ENCODE data around the gene CECR2. TPM values are rescaled to one million over a fixed set of nuclear protein-coding genes. Genes with fewer than 3 reads are reported as not detected.

CECR2 gene
- total RNA-seq, 1 experiment from 2014 or later: not detected

GRCh38 chr22:17579535-17579981 is 210.3 kb downstream of the CECR2 start:
- Histone ChIP-seq H3K27ac (ENCODE audit: low read length) (no peak overlapping the region), H3K9me2 (replicated peaks; ENCODE audit: low read length) (no peaks in the 10 kb centered on the region), H2AFZ (ENCODE audit: low read length) (no peak overlapping the region), H3K36me3 (ENCODE audit: low read depth, low read length) (no peaks in the 10 kb centered on the region), H3K9me3 (ENCODE audit: low read length) (no peaks in the 10 kb centered on the region), H4K20me1 (ENCODE audit: low read length) (no peaks in the 10 kb centered on the region), H3K27me3 (ENCODE audit: low read length) (no peaks in the 10 kb centered on the region), H3K9ac (ENCODE audit: low read length) (no peak overlapping the region), H3K4me3 (ENCODE audit: low read length) (no peak overlapping the region), H3K4me2 (ENCODE audit: low read length) (no peak overlapping the region), H3F3A (ENCODE audit: low read length, unreplicated experiment) (no peaks in the 10 kb centered on the region), H3K4me1 (ENCODE audit: insufficient read depth, low read length) (peaks cover 15% of the 10 kb centered on the region; the same call in 1 of the 2 replicates), H3K79me2 (ENCODE audit: low read length) (no peaks in the 10 kb centered on the region)
- TF ChIP-seq CTCF (conservative IDR thresholded peaks at IDR 0.05; ENCODE audit: low read depth, low read length) (no peak), EZH2 (IDR thresholded peaks at IDR 0.05; ENCODE audit: low read length, unreplicated experiment) (no peak), EZH2phosphoT487 (IDR thresholded peaks at IDR 0.05; ENCODE audit: borderline replicate concordance, low read length) (no peak)
- POLR2A ChIA-PET (ENCODE audit: unreplicated experiment): no interaction called here
- ATAC-seq: no peak
- CTCF ChIA-PET: no interaction called here
- intact Hi-C loops (cut with micrococcal nuclease): no loop called here
- DNase-seq: no peak
- BruUV-seq (replicated peaks): no TSS peak

- no peak overlapping the region for H3K9ac ChIP-seq (ENCODE audit: low read length)
- no peak for DNase-seq
- no TSS peak for BruUV-seq (replicated peaks)
- no peak overlapping the region for H3K27ac ChIP-seq (ENCODE audit: low read length)
- H3K79me2 ChIP-seq (ENCODE audit: low read length): no peaks in the 10 kb centered on the region
- H2AFZ ChIP-seq (ENCODE audit: low read length): no peak overlapping the region
- no peak overlapping the region for H3K4me2 ChIP-seq (ENCODE audit: low read length)
- no peak for ATAC-seq
- POLR2A ChIA-PET (ENCODE audit: unreplicated experiment): no interaction called here
- H3K9me2 ChIP-seq (replicated peaks; ENCODE audit: low read length): no peaks in the 10 kb centered on the region
- no peaks in the 10 kb centered on the region for H4K20me1 ChIP-seq (ENCODE audit: low read length)
- H3K36me3 ChIP-seq (ENCODE audit: low read depth, low read length): no peaks in the 10 kb centered on the region
- H3K9me3 ChIP-seq (ENCODE audit: low read length): no peaks in the 10 kb centered on the region
- intact Hi-C loops (cut with micrococcal nuclease): no loop called here
- no peak overlapping the region for H3K4me3 ChIP-seq (ENCODE audit: low read length)
- H3F3A ChIP-seq (ENCODE audit: low read length, unreplicated experiment): no peaks in the 10 kb centered on the region
- CTCF ChIA-PET: no interaction called here
- H3K4me1 ChIP-seq (ENCODE audit: insufficient read depth, low read length): peaks cover 13% of the 10 kb centered on the region; the same call in 1 of the 2 replicates
- H3K27me3 ChIP-seq (ENCODE audit: low read length): no peaks in the 10 kb centered on the region
- no peak for TF ChIP-seq EZH2phosphoT487 (IDR thresholded peaks at IDR 0.05; ENCODE audit: borderline replicate concordance, low read length)
- TF ChIP-seq CTCF (conservative IDR thresholded peaks at IDR 0.05; ENCODE audit: low read depth, low read length): no peak
- TF ChIP-seq EZH2 (IDR thresholded peaks at IDR 0.05; ENCODE audit: low read length, unreplicated experiment): no peak
Measured at GRCh38 chr22:17580441-17581031, 211.3 kb downstream of the CECR2 start.

GRCh38 chr22:17581056-17581455 is 211.8 kb downstream of the CECR2 start:
- intact Hi-C loops (cut with micrococcal nuclease): no loop called here
- no peak for DNase-seq
- no peak for ATAC-seq
- BruUV-seq (replicated peaks): no TSS peak
- Histone ChIP-seq H3K27me3 (ENCODE audit: low read length) (no peaks in the 10 kb centered on the region), H3K4me2 (ENCODE audit: low read length) (no peak overlapping the region), H3K4me3 (ENCODE audit: low read length) (no peak overlapping the region), H3K27ac (ENCODE audit: low read length) (no peak overlapping the region), H3F3A (ENCODE audit: low read length, unreplicated experiment) (no peaks in the 10 kb centered on the region), H3K36me3 (ENCODE audit: low read depth, low read length) (no peaks in the 10 kb centered on the region), H3K4me1 (ENCODE audit: insufficient read depth, low read length) (peaks cover 8% of the 10 kb centered on the region; the same call in 1 of the 2 replicates), H3K9me2 (replicated peaks; ENCODE audit: low read length) (no peaks in the 10 kb centered on the region), H3K9ac (ENCODE audit: low read length) (no peak overlapping the region), H3K79me2 (ENCODE audit: low read length) (no peaks in the 10 kb centered on the region), H3K9me3 (ENCODE audit: low read length) (no peaks in the 10 kb centered on the region), H2AFZ (ENCODE audit: low read length) (no peak overlapping the region), H4K20me1 (ENCODE audit: low read length) (no peaks in the 10 kb centered on the region)
- ChIA-PET CTCF (no interaction called here), POLR2A (ENCODE audit: unreplicated experiment) (no interaction called here)
- no peak for TF ChIP-seq CTCF (conservative IDR thresholded peaks at IDR 0.05; ENCODE audit: low read depth, low read length)
- no peak for TF ChIP-seq EZH2 (IDR thresholded peaks at IDR 0.05; ENCODE audit: low read length, unreplicated experiment)
- TF ChIP-seq EZH2phosphoT487 (IDR thresholded peaks at IDR 0.05; ENCODE audit: borderline replicate concordance, low read length): no peak
